A549 (cell line): ENCODE measurements around the gene SLC22A9. TPM values are rescaled to one million over a fixed set of nuclear protein-coding genes. Genes with fewer than 3 reads are reported as not detected.

Experiments used
- ATAC-seq, 2 experiments: fragments of 200-7000 bp in 1 of 2; fragments of >200 bp in 1 of 2; cut with Nextera tagmentation in 1 of 2; cut with Tn5 transposase in 1 of 2; 3 replicates each; pipeline versions ENCODE4 v1.8.0 to v1.9.1; 2018 to 2020; ENCODE audit warnings: mild to moderate bottlenecking in 1 of 2, moderate library complexity in 1 of 2
- CTCF ChIA-PET: fragments of 300-600 bp; sonication (Branson Sonifier 250); formaldehyde crosslinking; extraction: SDS; loops from one replicate; lab custom pipeline; 2021; ENCODE audit warnings: antibody characterized with exemption, inconsistent platforms; lab: Yijun Ruan, JAX
- POLR2A ChIA-PET: fragments of 350-600 bp; formaldehyde crosslinking; extraction: SDS; loops from one replicate; lab custom pipeline; 2021; ENCODE audit warnings: antibody characterized with exemption, inconsistent platforms; lab: Yijun Ruan, JAX
- DNase-seq, 2 experiments: peaks; one replicate each; pipeline versions ENCODE4 v3.0.0 to v3.0.0-alpha.2; 2011 to 2016; ENCODE audit warnings: low read depth in 1 of 2, low spot score in 1 of 2
- FAIRE-seq: peaks from 2 replicates; lab custom pipeline; 2011; peaks lifted over from hg19 to GRCh38; lab: Jason Lieb, UNC
- H3K27ac ChIP-seq, 2 experiments: fragments of >200 bp; sonication (Bioruptor Twin); formaldehyde crosslinking; 3 replicates each; pipeline ENCODE4 v1.5.1; 2016 to 2017
- H3K4me1 ChIP-seq: fragments of >200 bp; sonication (Bioruptor Twin); formaldehyde crosslinking; 3 replicates; pipeline ENCODE4 v1.6.1; 2016
- H3K4me2 ChIP-seq: fragments of >200 bp; sonication (Bioruptor Twin); formaldehyde crosslinking; 3 replicates; pipeline ENCODE4 v1.6.1; 2016
- H3K4me3 ChIP-seq: fragments of >200 bp; sonication (Bioruptor Twin); formaldehyde crosslinking; 3 replicates; pipeline ENCODE4 v1.5.1; 2016
- H3K9me3 ChIP-seq: fragments of >200 bp; sonication (Bioruptor Twin); formaldehyde crosslinking; 3 replicates; pipeline ENCODE4 v1.6.1; 2016
- BHLHE40 ChIP-seq: IDR thresholded peaks from 2 replicates; pipeline ENCODE4 v1.6.1; 2012; ENCODE audit warnings: low read depth, low read length, inconsistent platforms
- CBX2 ChIP-seq: fragments of 200-600 bp; sonication (generic); IDR thresholded peaks from 2 replicates; pipeline ENCODE4 v1.6.1; 2016; ENCODE audit warnings: low read depth, mild to moderate bottlenecking, borderline replicate concordance
- CHD2 ChIP-seq: fragments of 150-350 bp; IDR thresholded peaks from 2 replicates; pipeline ENCODE4 v1.6.1; 2014; ENCODE audit warnings: low read length; ENCODE audit not compliant: partially characterized antibody
- CHD4 ChIP-seq: fragments of 200-600 bp; sonication (generic); IDR thresholded peaks from 2 replicates; pipeline ENCODE4 v1.6.1; 2016; ENCODE audit warnings: antibody characterized with exemption, mild to moderate bottlenecking, borderline replicate concordance
- EHMT2 ChIP-seq: fragments of 200-600 bp; sonication (generic); IDR thresholded peaks from 2 replicates; pipeline ENCODE4 v1.6.1; 2016; ENCODE audit warnings: antibody characterized with exemption, low read depth, mild to moderate bottlenecking, moderate library complexity
- ESRRA ChIP-seq: fragments of 150-350 bp; IDR thresholded peaks from 2 replicates; pipeline ENCODE4 v1.6.1; 2014; ENCODE audit warnings: mild to moderate bottlenecking, low read length, borderline replicate concordance
- FOSB ChIP-seq: fragments of 250-450 bp; sonication (Bioruptor Pico); IDR thresholded peaks from 2 replicates; pipeline ENCODE4 v1.5.0; 2020; ENCODE audit warnings: mild to moderate bottlenecking, moderate library complexity
- GATA3 ChIP-seq: IDR thresholded peaks from 2 replicates; pipeline ENCODE4 v1.6.1; 2012; ENCODE audit warnings: borderline replicate concordance
- HDAC2 ChIP-seq: fragments of 200-600 bp; sonication (generic); IDR thresholded peaks from 2 replicates; pipeline ENCODE4 v1.6.1; 2016
- HEYL ChIP-seq: fragments of 250-450 bp; sonication (Bioruptor Pico); IDR thresholded peaks from 2 replicates; pipeline ENCODE4 v1.8.0; 2021; ENCODE audit warnings: mild to moderate bottlenecking, moderate library complexity
- HOXA7 ChIP-seq: fragments of 250-450 bp; sonication (Bioruptor Pico); IDR thresholded peaks from 2 replicates; pipeline ENCODE4 v1.5.0; 2020; ENCODE audit warnings: mild to moderate bottlenecking, moderate library complexity
- HOXB13 ChIP-seq: fragments of 250-450 bp; sonication (Bioruptor Pico); IDR thresholded peaks from 2 replicates; pipeline ENCODE4 v1.5.0; 2020; ENCODE audit warnings: low read depth, mild to moderate bottlenecking, moderate library complexity
- HOXB5 ChIP-seq: fragments of 250-450 bp; sonication (Bioruptor Pico); IDR thresholded peaks from 2 replicates; pipeline ENCODE4 v1.5.0; 2020; ENCODE audit warnings: mild to moderate bottlenecking, moderate library complexity
- JUN ChIP-seq, 2 experiments: fragments of >200 bp; sonication (Bioruptor Twin); formaldehyde crosslinking; IDR thresholded peaks; 2 replicates in 1 of 2; 3 replicates in 1 of 2; pipeline ENCODE4 v1.6.1; 2016 to 2017
- JUNB ChIP-seq: fragments of >200 bp; sonication (Bioruptor Twin); formaldehyde crosslinking; IDR thresholded peaks from 2 replicates; pipeline ENCODE4 v1.6.1; 2016
- KDM1A ChIP-seq: fragments of 200-600 bp; sonication (generic); IDR thresholded peaks from 2 replicates; pipeline ENCODE4 v1.6.1; 2016; ENCODE audit warnings: low read depth, mild to moderate bottlenecking
- MAZ ChIP-seq: fragments of 150-350 bp; IDR thresholded peaks from 2 replicates; pipeline ENCODE4 v1.6.1; 2014; ENCODE audit warnings: antibody characterized with exemption, low read depth, low read length, borderline replicate concordance
- NR3C1 ChIP-seq: fragments of >200 bp; sonication (Bioruptor Twin); formaldehyde crosslinking; IDR thresholded peaks from 3 replicates; pipeline ENCODE4 v1.6.1; 2017
- POLR2A ChIP-seq: IDR thresholded peaks from 2 replicates; pipeline ENCODE4 v1.6.1; 2012; ENCODE audit warnings: mild to moderate bottlenecking, low read length
- POLR2AphosphoS2 ChIP-seq: conservative IDR thresholded peaks from 2 replicates; pipeline ENCODE4 v1.6.1; 2012; ENCODE audit warnings: low read length, improper control_type of control experiment, inconsistent platforms
- RCOR1 ChIP-seq: fragments of 150-350 bp; IDR thresholded peaks from 2 replicates; pipeline ENCODE4 v1.6.1; 2014; ENCODE audit warnings: antibody characterized with exemption, low read length, low read depth
- RNF2 ChIP-seq: fragments of 200-600 bp; sonication (generic); IDR thresholded peaks from 2 replicates; pipeline ENCODE4 v1.6.1; 2016; ENCODE audit warnings: low read depth, mild to moderate bottlenecking, antibody characterized with exemption, moderate library complexity, borderline replicate concordance
- SMC3 ChIP-seq: fragments of >200 bp; sonication (Bioruptor Twin); formaldehyde crosslinking; IDR thresholded peaks from 3 replicates; pipeline ENCODE4 v1.6.1; 2018; ENCODE audit warnings: inconsistent platforms
- SREBF2 ChIP-seq: fragments of 450-650 bp; IDR thresholded peaks from 2 replicates; pipeline ENCODE4 v1.6.1; 2014; ENCODE audit warnings: mild to moderate bottlenecking, moderate library complexity
- TP53 ChIP-seq: fragments of 250-450 bp; sonication (Bioruptor Pico); IDR thresholded peaks from 2 replicates; pipeline ENCODE4 v1.5.0; 2021; ENCODE audit warnings: mild to moderate bottlenecking, moderate library complexity
- ZC3H11A ChIP-seq: fragments of 450-650 bp; IDR thresholded peaks from 2 replicates; pipeline ENCODE4 v1.6.1; 2014; ENCODE audit warnings: antibody characterized with exemption, mild to moderate bottlenecking
- ZFP36 ChIP-seq: fragments of 450-650 bp; IDR thresholded peaks from 2 replicates; pipeline ENCODE4 v1.6.1; 2014; ENCODE audit warnings: borderline replicate concordance; ENCODE audit not compliant: partially characterized antibody
- WGBS: methylation state at CpG from one replicate; pipeline ENCODE4 v1.1.6; 2017; ENCODE audit errors: missing lambda C conversion rate; 5-methylcytosine and 5-hydroxymethylcytosine counted together
- polyA plus RNA-seq, 4 experiments: library from polyadenylated mRNA; depleted of rRNA in 3 of 4; stranded (reverse); fragments of >200 nt; fragmentation: RNase III in 1 of 4; extraction: RNeasy Plus Mini Kit Qiagen cat#74134 plus additional on column Dnase treatment in 1 of 4; gene quantifications; 2 replicates in 3 of 4; 3 replicates in 1 of 4; pipeline ENCODE4 v1.2.3, GENCODE V29; 2011 to 2017
- TF ChIP-seq, protein P1 (sequence below): IDR thresholded peaks from 2 replicates; pipeline ENCODE4 v1.6.1; 2012
- TF ChIP-seq, protein P2 (sequence below): IDR thresholded peaks from 2 replicates; pipeline ENCODE4 v1.6.1; 2012; ENCODE audit warnings: low read depth, borderline replicate concordance
- TF ChIP-seq, protein P3 (sequence below): fragments of >200 bp; sonication (Bioruptor Twin); formaldehyde crosslinking; IDR thresholded peaks from 3 replicates; pipeline ENCODE4 v1.5.1; 2016
- TF ChIP-seq, protein P4 (sequence below): fragments of 250-450 bp; sonication (Bioruptor Pico); IDR thresholded peaks from 2 replicates; pipeline ENCODE4 v1.5.0; 2021; ENCODE audit warnings: mild to moderate bottlenecking, moderate library complexity, borderline replicate concordance

SLC22A9 gene
- polyA plus RNA-seq, 2 of the 4 experiments (the other 2 are of a cell fraction): not detected

DNA sequence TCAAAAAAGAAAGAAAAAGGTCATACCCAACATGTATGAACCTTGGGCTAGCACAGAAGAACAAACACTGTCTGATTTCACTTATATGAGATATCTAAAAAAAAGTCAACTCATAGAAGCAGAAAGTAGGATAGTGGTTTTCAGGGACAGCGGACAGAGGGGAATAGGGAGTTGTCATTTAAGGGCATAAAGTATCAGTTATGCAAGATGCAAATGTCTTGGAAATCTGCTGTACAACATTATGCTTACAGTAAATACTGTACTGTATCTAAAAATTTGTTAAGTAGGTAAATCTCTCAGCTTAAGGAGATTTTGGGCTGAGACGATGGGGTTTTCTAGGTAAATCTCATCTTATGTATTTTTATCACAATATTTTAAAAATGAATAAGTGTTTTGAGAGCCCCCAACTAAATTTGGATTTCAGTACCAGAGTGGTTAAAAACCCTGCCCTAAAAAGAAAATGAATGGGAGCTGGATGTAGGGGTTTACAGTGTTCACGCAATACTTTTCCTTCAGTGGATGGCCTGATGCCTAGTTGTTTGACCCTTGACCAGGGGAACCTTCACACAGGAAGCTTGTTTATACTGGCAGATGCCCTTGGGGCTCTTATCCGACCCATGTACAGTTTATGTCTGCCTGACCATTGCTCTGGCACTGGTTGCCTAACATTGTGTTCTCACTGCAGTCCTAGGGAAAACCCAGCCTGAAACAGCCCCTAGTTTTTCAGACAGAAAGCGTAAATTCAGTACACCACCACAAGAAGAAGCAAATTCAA is 34.8 kb downstream of the SLC22A9 start:
- ChIA-PET CTCF (no interaction called here), POLR2A (no interaction called here)
- Histone ChIP-seq H3K4me3 (no peak overlapping the region), H3K4me1 (no peaks in the 10 kb centered on the region), H3K4me2 (no peak overlapping the region), H3K9me3 (no peaks in the 10 kb centered on the region), H3K27ac (no peak overlapping the region)
- ATAC-seq (no peak), FAIRE-seq (no peak), DNase-seq (no peak)
- WGBS: 51% methylated on average over 5 of the region's 5 CpGs
- TF ChIP-seq HOXB13 (CRISPR knock-in tag) (no peak), TP53 (no peak), JUN (IDR thresholded peaks at IDR 0.05) (no peak), FOSB (CRISPR knock-in tag) (no peak), KDM1A (no peak), JUNB (no peak), ESRRA (no peak), SREBF2 (no peak), CHD2 (no peak), RCOR1 (no peak), BHLHE40 (no peak), HDAC2 (no peak), ZC3H11A (no peak), RNF2 (no peak), GATA3 (no peak)
- TF ChIP-seq, protein P1, sequence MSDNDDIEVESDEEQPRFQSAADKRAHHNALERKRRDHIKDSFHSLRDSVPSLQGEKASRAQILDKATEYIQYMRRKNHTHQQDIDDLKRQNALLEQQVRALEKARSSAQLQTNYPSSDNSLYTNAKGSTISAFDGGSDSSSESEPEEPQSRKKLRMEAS: no peak
- TF ChIP-seq, protein P2, sequence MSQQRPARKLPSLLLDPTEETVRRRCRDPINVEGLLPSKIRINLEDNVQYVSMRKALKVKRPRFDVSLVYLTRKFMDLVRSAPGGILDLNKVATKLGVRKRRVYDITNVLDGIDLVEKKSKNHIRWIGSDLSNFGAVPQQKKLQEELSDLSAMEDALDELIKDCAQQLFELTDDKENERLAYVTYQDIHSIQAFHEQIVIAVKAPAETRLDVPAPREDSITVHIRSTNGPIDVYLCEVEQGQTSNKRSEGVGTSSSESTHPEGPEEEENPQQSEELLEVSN: no peak
- TF ChIP-seq, protein P3, sequence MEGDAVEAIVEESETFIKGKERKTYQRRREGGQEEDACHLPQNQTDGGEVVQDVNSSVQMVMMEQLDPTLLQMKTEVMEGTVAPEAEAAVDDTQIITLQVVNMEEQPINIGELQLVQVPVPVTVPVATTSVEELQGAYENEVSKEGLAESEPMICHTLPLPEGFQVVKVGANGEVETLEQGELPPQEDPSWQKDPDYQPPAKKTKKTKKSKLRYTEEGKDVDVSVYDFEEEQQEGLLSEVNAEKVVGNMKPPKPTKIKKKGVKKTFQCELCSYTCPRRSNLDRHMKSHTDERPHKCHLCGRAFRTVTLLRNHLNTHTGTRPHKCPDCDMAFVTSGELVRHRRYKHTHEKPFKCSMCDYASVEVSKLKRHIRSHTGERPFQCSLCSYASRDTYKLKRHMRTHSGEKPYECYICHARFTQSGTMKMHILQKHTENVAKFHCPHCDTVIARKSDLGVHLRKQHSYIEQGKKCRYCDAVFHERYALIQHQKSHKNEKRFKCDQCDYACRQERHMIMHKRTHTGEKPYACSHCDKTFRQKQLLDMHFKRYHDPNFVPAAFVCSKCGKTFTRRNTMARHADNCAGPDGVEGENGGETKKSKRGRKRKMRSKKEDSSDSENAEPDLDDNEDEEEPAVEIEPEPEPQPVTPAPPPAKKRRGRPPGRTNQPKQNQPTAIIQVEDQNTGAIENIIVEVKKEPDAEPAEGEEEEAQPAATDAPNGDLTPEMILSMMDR: no peak

DNA sequence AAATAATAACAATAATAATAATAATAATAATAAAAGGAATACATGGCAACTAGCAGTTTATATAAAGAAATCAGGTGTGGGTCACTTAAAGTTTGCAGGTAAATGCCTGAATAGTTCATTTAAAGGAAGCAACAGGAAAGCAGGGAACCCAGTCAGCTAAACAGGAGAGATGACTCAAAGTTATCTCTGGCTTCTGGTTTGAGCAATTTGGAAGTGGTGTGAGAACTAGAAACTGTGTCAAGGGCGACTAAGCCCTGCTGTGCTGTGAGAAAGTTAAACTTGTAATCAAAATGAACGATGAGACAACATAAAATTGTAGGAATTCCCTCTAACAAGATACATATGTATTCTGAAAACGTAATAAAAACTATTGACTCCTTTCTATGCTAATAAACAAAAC is 35.5 kb downstream of the SLC22A9 start:
- no peak overlapping the region for H3K4me3 ChIP-seq
- POLR2A ChIA-PET: no interaction called here
- H3K9me3 ChIP-seq: no peaks in the 10 kb centered on the region
- CTCF ChIA-PET: no interaction called here
- no peak for DNase-seq
- no peak for TF ChIP-seq NR3C1
- TF ChIP-seq, protein P2: no peak
- no peak for TF ChIP-seq CBX2
- TF ChIP-seq ESRRA: no peak
- TF ChIP-seq JUNB: no peak
- no peak for TF ChIP-seq SREBF2
- TF ChIP-seq ZC3H11A: no peak
- no peak overlapping the region for H3K4me2 ChIP-seq
- ATAC-seq: no peak
- no peak overlapping the region for H3K27ac ChIP-seq
- FAIRE-seq: no peak
- no peaks in the 10 kb centered on the region for H3K4me1 ChIP-seq
- 6% methylated on average over 3 of the region's 3 CpGs for WGBS

DNA sequence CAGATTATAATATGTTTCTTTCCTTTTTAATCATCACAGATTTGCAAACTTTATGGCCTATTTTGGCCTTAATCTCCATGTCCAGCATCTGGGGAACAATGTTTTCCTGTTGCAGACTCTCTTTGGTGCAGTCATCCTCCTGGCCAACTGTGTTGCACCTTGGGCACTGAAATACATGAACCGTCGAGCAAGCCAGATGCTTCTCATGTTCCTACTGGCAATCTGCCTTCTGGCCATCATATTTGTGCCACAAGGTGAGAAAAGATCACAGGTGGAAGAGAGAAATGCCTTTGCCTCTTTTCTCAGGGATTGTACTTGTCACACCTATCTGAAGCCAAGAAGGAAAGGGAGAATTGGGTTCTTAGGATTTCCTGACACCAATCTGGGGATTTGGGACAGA is 36.9 kb downstream of the SLC22A9 start:
- FAIRE-seq: no peak
- CTCF ChIA-PET: no interaction called here
- no peak for DNase-seq
- Histone ChIP-seq H3K27ac (no peak overlapping the region), H3K4me2 (no peak overlapping the region)
- POLR2A ChIA-PET: no interaction called here
- ATAC-seq: no peak
- TF ChIP-seq RCOR1 (no peak), HOXA7 (CRISPR knock-in tag) (no peak), TP53 (no peak), FOSB (CRISPR knock-in tag) (no peak), SMC3 (no peak), MAZ (no peak), EHMT2 (no peak), HOXB5 (CRISPR knock-in tag) (no peak), KDM1A (no peak), ZFP36 (no peak), HEYL (CRISPR knock-in tag) (no peak), POLR2A (no peak), POLR2AphosphoS2 (no peak), RNF2 (no peak), CHD4 (no peak), JUN (IDR thresholded peaks at IDR 0.05) (no peak)
- TF ChIP-seq, protein P4, sequence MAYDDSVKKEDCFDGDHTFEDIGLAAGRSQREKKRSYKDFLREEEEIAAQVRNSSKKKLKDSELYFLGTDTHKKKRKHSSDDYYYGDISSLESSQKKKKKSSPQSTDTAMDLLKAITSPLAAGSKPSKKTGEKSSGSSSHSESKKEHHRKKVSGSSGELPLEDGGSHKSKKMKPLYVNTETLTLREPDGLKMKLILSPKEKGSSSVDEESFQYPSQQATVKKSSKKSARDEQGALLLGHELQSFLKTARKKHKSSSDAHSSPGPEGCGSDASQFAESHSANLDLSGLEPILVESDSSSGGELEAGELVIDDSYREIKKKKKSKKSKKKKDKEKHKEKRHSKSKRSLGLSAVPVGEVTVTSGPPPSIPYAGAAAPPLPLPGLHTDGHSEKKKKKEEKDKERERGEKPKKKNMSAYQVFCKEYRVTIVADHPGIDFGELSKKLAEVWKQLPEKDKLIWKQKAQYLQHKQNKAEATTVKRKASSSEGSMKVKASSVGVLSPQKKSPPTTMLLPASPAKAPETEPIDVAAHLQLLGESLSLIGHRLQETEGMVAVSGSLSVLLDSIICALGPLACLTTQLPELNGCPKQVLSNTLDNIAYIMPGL (CRISPR knock-in tag): no peak
- TF ChIP-seq, all 56 proteins: peak for 0
- 52% methylated on average over 2 of the region's 2 CpGs for WGBS
- Histone ChIP-seq H3K4me1 (no peaks in the 10 kb centered on the region), H3K9me3 (no peaks in the 10 kb centered on the region), H3K4me3 (no peak overlapping the region)
